Measurements from ENCODE around the gene COL25A1. TPM values are rescaled to one million over a fixed set of nuclear protein-coding genes. Genes with fewer than 3 reads are reported as not detected.
"Not testable (repeated sequence)": the region's sequence is repeated elsewhere in the genome, so short reads cannot be mapped to it uniquely, and the experiment has no call there.

COL25A1 gene
- total and polyA plus RNA-seq, 4 experiments from 2014 or later = 0.06 to 0.55 (median 0.44) TPM; not detected in 1

DNA sequence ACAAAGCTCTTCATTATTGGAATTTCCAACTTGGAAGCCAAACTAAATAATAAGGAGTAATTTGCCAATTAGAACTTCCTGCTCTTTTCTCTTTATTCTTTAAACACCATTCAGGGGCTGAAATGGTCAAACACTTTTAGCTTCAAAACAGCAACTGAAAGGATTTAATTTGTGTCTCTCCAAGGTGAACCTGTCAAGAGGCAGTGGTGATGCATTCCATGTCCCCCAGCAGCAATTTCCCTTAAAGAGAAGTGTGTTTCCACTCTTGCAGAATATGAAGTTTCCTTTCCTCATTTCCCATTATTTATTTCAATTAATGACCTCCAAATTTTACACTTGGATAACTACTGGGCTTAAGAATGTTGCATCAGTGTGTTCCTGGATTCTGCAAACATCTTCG, 156.0 kb downstream of the COL25A1 start:
- Histone ChIP-seq H3K27me3 (ENCODE audit: insufficient read depth, low read length) (no peaks in the 10 kb centered on the region), H3K27ac (ENCODE audit: low read depth, low read length) (no peak overlapping the region), H3K4me3 (ENCODE audit: low read length in 2 of 2) (no peak overlapping the region), H3K4me1 (ENCODE audit: insufficient read depth, low read length) (no peaks in the 10 kb centered on the region), H3K36me3 (ENCODE audit: insufficient read depth, low read length) (no peaks in the 10 kb centered on the region), H3K9me3 (ENCODE audit: control insufficient read depth in 1 of 2, low read length in 2 of 2) (no peaks in the 10 kb centered on the region)
- no peaks in the 10 kb centered on the region for H3K4me1 Mint-ChIP-seq
- no peak overlapping the region for H3K27ac Mint-ChIP-seq
- peaks cover 0 to 13% (median 3%) of the 10 kb centered on the region in 8 donors for H3K9me3 Mint-ChIP-seq
- no peaks in the 10 kb centered on the region for H3K36me3 Mint-ChIP-seq
- DNase-seq = no peak
- no peak overlapping the region for H3K4me3 Mint-ChIP-seq
- peaks cover 11 to 21% of the 10 kb centered on the region in 2 donors for H3K27me3 Mint-ChIP-seq
- POLR2A ChIA-PET (ENCODE audit: partially characterized antibody) = no interaction called here
- intact Hi-C loops (cut with micrococcal nuclease) = no loop called here
- CTCF ChIA-PET (ENCODE audit: partially characterized antibody) = no interaction called here

DNA sequence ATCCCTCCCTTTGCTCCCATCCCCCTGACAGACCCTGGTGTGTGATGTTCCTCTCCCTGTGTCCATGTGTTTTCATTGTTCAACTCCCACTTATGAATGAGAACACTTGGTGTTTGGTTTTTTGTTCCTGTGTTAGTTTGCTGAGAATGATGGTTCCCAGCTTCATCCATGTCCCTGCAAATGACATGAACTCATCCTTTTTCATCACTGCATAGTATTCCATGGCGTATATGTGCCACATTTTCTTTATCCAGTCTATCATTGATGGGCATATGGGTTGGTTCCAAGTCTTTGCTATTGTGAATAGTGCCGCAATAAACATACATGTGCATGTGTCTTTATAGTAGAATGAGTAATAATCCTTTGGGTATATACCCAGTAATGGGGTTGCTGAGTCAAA, 164.3 kb downstream of the COL25A1 start:
- POLR2A ChIA-PET (ENCODE audit: partially characterized antibody); H3K4me1 Mint-ChIP-seq; H3K4me3 ChIP-seq (ENCODE audit: low read length in 2 of 2); H3K27ac ChIP-seq (ENCODE audit: low read depth, low read length); H3K27me3 Mint-ChIP-seq; H3K4me1 ChIP-seq (ENCODE audit: insufficient read depth, low read length); H3K9me3 ChIP-seq (ENCODE audit: control insufficient read depth in 1 of 2, low read length in 2 of 2); H3K27me3 ChIP-seq (ENCODE audit: insufficient read depth, low read length); CTCF ChIA-PET (ENCODE audit: partially characterized antibody); H3K36me3 ChIP-seq (ENCODE audit: insufficient read depth, low read length); H3K36me3 Mint-ChIP-seq; H3K4me3 Mint-ChIP-seq; intact Hi-C loops (cut with micrococcal nuclease); DNase-seq; H3K27ac Mint-ChIP-seq: not testable (repeated sequence)
- H3K9me3 Mint-ChIP-seq = peaks cover 0 to 14% (median 3%) of the 10 kb centered on the region in 8 donors

DNA sequence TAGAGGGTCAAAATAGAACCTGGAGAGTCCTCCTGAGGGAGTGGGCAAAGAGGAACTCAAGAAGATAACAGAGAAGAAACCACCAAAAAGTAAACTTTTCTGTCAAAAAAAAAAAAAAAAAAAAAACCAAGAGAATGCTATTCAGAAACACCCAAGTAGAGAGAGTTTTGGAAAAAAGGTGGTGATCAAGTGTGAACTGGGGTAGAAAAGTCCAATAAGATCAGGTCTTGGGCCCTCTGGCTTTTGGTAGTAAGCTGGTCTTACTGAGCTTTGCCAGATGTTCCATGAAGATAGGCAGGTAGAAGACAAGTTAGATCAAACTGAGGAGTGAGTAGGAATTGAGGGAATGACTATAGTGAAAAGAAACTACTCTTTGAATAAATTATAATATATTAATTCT, 167.5 kb downstream of the COL25A1 start:
- H3K36me3 ChIP-seq (ENCODE audit: insufficient read depth, low read length) = no peaks in the 10 kb centered on the region
- Mint-ChIP-seq H3K4me3 (no peak overlapping the region), H3K27me3 (peaks cover 0 to 3% of the 10 kb centered on the region in 2 donors), H3K36me3 (no peaks in the 10 kb centered on the region), H3K9me3 (peaks cover 0 to 3% (median 0%) of the 10 kb centered on the region in 8 donors), H3K27ac (no peak overlapping the region), H3K4me1 (no peaks in the 10 kb centered on the region)
- no peak overlapping the region for H3K27ac ChIP-seq (ENCODE audit: low read depth, low read length)
- H3K27me3 ChIP-seq (ENCODE audit: insufficient read depth, low read length) = no peaks in the 10 kb centered on the region
- no peak overlapping the region for H3K4me3 ChIP-seq (ENCODE audit: low read length in 2 of 2)
- intact Hi-C loops (cut with micrococcal nuclease) = no loop called here
- H3K4me1 ChIP-seq (ENCODE audit: insufficient read depth, low read length) = no peaks in the 10 kb centered on the region
- no peak for DNase-seq
- H3K9me3 ChIP-seq (ENCODE audit: control insufficient read depth in 1 of 2, low read length in 2 of 2) = no peaks in the 10 kb centered on the region
- POLR2A ChIA-PET (ENCODE audit: partially characterized antibody) = interaction anchor here (0.6 kb wide), 1 partner anchor 12 kb away, joined by 4 read pairs; no protein-coding TSS in a partner anchor
- CTCF ChIA-PET (ENCODE audit: partially characterized antibody) = no interaction called here

DNA sequence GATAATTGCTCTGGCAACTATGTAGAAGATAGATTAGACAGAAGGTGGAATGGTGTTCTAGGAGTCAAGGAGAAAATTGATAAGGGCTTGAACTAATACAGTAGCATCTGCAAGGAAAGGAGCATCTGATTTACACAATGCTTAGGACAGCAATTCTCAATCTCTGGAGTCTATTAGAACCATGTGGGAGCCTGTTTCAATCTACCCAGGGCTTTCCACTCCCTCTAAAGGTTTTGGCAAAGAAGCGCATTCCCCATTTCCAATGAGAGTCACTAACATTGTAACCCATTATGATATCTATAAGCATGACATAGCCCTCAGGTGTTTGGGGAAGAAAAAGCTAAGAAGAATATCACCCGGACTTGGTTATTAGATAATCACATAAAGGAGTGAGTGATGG, 168.2 kb downstream of the COL25A1 start:
- no peaks in the 10 kb centered on the region for H3K36me3 Mint-ChIP-seq
- intact Hi-C loops (cut with micrococcal nuclease) = no loop called here
- Histone ChIP-seq H3K9me3 (ENCODE audit: control insufficient read depth in 1 of 2, low read length in 2 of 2) (no peaks in the 10 kb centered on the region), H3K4me3 (ENCODE audit: low read length in 2 of 2) (no peak overlapping the region), H3K36me3 (ENCODE audit: insufficient read depth, low read length) (no peaks in the 10 kb centered on the region), H3K4me1 (ENCODE audit: insufficient read depth, low read length) (no peaks in the 10 kb centered on the region), H3K27me3 (ENCODE audit: insufficient read depth, low read length) (no peaks in the 10 kb centered on the region), H3K27ac (ENCODE audit: low read depth, low read length) (no peak overlapping the region)
- CTCF ChIA-PET (ENCODE audit: partially characterized antibody) = interaction anchor here (0.6 kb wide), 1 partner anchor 476 kb away, joined by 3 read pairs; no protein-coding TSS in a partner anchor
- peaks cover 0 to 1% (median 0%) of the 10 kb centered on the region in 8 donors for H3K9me3 Mint-ChIP-seq
- DNase-seq = no peak
- H3K4me3 Mint-ChIP-seq = no peak overlapping the region
- H3K27me3 Mint-ChIP-seq = peaks cover 0 to 3% of the 10 kb centered on the region in 2 donors
- no peaks in the 10 kb centered on the region for H3K4me1 Mint-ChIP-seq
- POLR2A ChIA-PET (ENCODE audit: partially characterized antibody) = no interaction called here
- no peak overlapping the region for H3K27ac Mint-ChIP-seq

DNA sequence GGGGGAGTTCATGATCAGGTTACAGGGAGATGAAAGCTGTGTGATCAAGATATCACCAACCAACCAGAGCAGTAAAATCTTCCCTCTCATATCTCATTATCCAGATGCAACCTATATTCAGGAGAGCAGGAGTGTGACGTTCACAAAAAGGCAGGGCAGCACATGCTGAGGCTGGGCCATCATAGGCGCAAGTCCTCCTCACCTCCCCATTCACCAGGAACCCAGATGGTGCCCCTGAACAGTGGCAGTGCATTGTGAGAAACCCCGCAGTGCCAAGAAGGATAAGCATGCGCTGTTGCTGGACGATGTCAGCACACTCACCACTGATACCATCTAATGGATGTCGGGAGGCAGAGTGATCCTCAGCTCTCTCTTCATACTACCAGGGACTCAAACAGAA, 170.9 kb downstream of the COL25A1 start:
- CTCF ChIA-PET (ENCODE audit: partially characterized antibody) = no interaction called here
- Histone ChIP-seq H3K4me1 (ENCODE audit: insufficient read depth, low read length) (no peaks in the 10 kb centered on the region), H3K4me3 (ENCODE audit: low read length in 2 of 2) (no peak overlapping the region), H3K9me3 (ENCODE audit: control insufficient read depth in 1 of 2, low read length in 2 of 2) (no peaks in the 10 kb centered on the region), H3K27me3 (ENCODE audit: insufficient read depth, low read length) (no peaks in the 10 kb centered on the region), H3K27ac (ENCODE audit: low read depth, low read length) (no peak overlapping the region), H3K36me3 (ENCODE audit: insufficient read depth, low read length) (no peaks in the 10 kb centered on the region)
- intact Hi-C loops (cut with micrococcal nuclease) = no loop called here
- no peak overlapping the region for H3K4me3 Mint-ChIP-seq
- H3K4me1 Mint-ChIP-seq = no peaks in the 10 kb centered on the region
- peaks cover 3% of the 10 kb centered on the region in 2 donors for H3K27me3 Mint-ChIP-seq
- H3K9me3 Mint-ChIP-seq = no peaks in the 10 kb centered on the region
- H3K27ac Mint-ChIP-seq = no peak overlapping the region
- POLR2A ChIA-PET (ENCODE audit: partially characterized antibody) = no interaction called here
- no peak for DNase-seq
- no peaks in the 10 kb centered on the region for H3K36me3 Mint-ChIP-seq

DNA sequence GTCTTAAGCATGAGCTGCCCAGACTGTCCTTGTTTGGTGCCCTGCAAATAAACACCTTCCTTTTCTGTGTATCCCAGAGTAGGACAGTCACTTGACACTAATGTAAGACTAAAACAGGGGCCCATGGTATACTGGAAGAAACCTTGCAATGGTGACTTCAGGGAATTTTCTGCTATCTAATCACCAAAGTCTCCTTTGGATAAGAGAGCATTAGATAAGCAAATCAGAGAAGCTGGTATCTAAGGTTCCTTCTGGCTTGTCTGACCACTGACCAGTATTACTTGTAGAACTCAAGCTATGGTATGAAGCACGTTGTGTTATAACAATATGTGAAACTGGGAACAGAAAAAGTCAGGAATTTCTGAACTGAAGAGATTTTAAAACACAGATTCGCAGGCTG, 173.9 kb downstream of the COL25A1 start:
- Histone ChIP-seq H3K4me1 (ENCODE audit: insufficient read depth, low read length) (no peaks in the 10 kb centered on the region), H3K4me3 (ENCODE audit: low read length in 2 of 2) (no peak overlapping the region), H3K27ac (ENCODE audit: low read depth, low read length) (no peak overlapping the region), H3K36me3 (ENCODE audit: insufficient read depth, low read length) (no peaks in the 10 kb centered on the region), H3K9me3 (ENCODE audit: control insufficient read depth in 1 of 2, low read length in 2 of 2) (no peaks in the 10 kb centered on the region), H3K27me3 (ENCODE audit: insufficient read depth, low read length) (no peaks in the 10 kb centered on the region)
- no peak for DNase-seq
- Mint-ChIP-seq H3K4me1 (no peaks in the 10 kb centered on the region), H3K4me3 (no peak overlapping the region), H3K9me3 (no peaks in the 10 kb centered on the region), H3K36me3 (no peaks in the 10 kb centered on the region), H3K27me3 (peaks cover 0 to 3% of the 10 kb centered on the region in 2 donors), H3K27ac (no peak overlapping the region)
- CTCF ChIA-PET (ENCODE audit: partially characterized antibody) = no interaction called here
- intact Hi-C loops (cut with micrococcal nuclease) = no loop called here
- POLR2A ChIA-PET (ENCODE audit: partially characterized antibody) = no interaction called here

DNA sequence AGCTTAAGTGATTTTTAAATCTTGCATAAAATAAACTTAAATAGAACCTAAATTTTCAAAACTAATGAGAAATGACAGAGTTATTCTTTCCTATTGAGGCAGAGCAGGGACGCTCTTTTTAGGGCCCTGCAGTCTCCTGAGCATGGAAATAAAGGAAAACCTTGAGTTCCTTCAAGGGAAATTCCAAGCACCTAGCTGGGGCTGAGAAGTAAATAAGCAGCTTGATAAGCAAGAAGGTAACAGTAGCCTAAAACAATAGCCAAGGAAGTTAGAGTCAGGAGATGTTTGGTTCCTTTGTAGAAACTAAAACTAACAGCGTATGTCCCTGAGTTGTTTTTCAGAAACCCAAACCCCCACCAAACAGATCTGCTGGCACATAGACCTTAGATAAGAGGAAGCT, 174.6 kb downstream of the COL25A1 start:
- ChIA-PET CTCF (ENCODE audit: partially characterized antibody) (no interaction called here), POLR2A (ENCODE audit: partially characterized antibody) (no interaction called here)
- no peak for DNase-seq
- intact Hi-C loops (cut with micrococcal nuclease) = no loop called here
- H3K4me3 ChIP-seq (ENCODE audit: low read length in 2 of 2) = no peak overlapping the region
- Mint-ChIP-seq H3K4me1 (no peaks in the 10 kb centered on the region), H3K4me3 (no peak overlapping the region), H3K27ac (no peak overlapping the region), H3K36me3 (no peaks in the 10 kb centered on the region), H3K27me3 (peaks cover 0 to 3% of the 10 kb centered on the region in 2 donors), H3K9me3 (no peaks in the 10 kb centered on the region)
- no peaks in the 10 kb centered on the region for H3K36me3 ChIP-seq (ENCODE audit: insufficient read depth, low read length)
- no peak overlapping the region for H3K27ac ChIP-seq (ENCODE audit: low read depth, low read length)
- no peaks in the 10 kb centered on the region for H3K9me3 ChIP-seq (ENCODE audit: control insufficient read depth in 1 of 2, low read length in 2 of 2)
- H3K4me1 ChIP-seq (ENCODE audit: insufficient read depth, low read length) = no peaks in the 10 kb centered on the region
- H3K27me3 ChIP-seq (ENCODE audit: insufficient read depth, low read length) = no peaks in the 10 kb centered on the region

DNA sequence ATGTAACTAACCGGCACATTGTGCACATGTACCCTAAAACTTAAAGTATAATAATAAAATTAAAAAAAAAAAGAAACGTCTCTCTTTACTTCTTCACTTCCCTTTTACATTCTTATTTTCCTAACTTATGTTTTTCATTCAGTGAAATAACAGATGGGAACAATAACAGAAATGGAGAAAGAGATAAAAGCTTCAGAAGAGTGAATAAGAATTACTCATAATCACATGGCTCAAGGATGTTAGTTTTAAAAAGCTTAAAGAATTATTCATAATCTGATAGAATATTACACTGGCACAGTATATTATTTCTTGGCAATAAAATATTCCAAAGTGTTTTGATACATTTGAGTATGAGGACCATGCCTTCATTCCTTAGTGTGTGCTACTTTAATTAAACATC, 175.6 kb downstream of the COL25A1 start:
- peaks cover 0 to under 1% (median 0%) of the 10 kb centered on the region in 8 donors for H3K9me3 Mint-ChIP-seq
- Histone ChIP-seq H3K36me3 (ENCODE audit: insufficient read depth, low read length) (no peaks in the 10 kb centered on the region), H3K9me3 (ENCODE audit: control insufficient read depth in 1 of 2, low read length in 2 of 2) (no peaks in the 10 kb centered on the region), H3K4me3 (ENCODE audit: low read length in 2 of 2) (no peak overlapping the region), H3K4me1 (ENCODE audit: insufficient read depth, low read length) (no peaks in the 10 kb centered on the region), H3K27me3 (ENCODE audit: insufficient read depth, low read length) (no peaks in the 10 kb centered on the region), H3K27ac (ENCODE audit: low read depth, low read length) (no peak overlapping the region)
- peaks cover 0 to 6% of the 10 kb centered on the region in 2 donors for H3K27me3 Mint-ChIP-seq
- ChIA-PET POLR2A (ENCODE audit: partially characterized antibody) (no interaction called here), CTCF (ENCODE audit: partially characterized antibody) (no interaction called here)
- H3K4me3 Mint-ChIP-seq = no peak overlapping the region
- intact Hi-C loops (cut with micrococcal nuclease) = no loop called here
- no peaks in the 10 kb centered on the region for H3K36me3 Mint-ChIP-seq
- no peak for DNase-seq
- no peaks in the 10 kb centered on the region for H3K4me1 Mint-ChIP-seq
- no peak overlapping the region for H3K27ac Mint-ChIP-seq

Measured in CD4-positive, alpha-beta memory T cell (primary cell).